Neural cell (in vitro differentiated cells): ENCODE measurements around the gene TMX4. TPM values are rescaled to one million over a fixed set of nuclear protein-coding genes. Genes with fewer than 3 reads are reported as not detected.

ENCODE experiments used
- H2AFZ ChIP-seq: fragments of 200-600, 300-800 bp; sonication (generic), shearing (Covaris generic); 2 replicates; pipeline ENCODE4 v1.6.0; 2014; ENCODE audit warnings: low read depth, mild to moderate bottlenecking, antibody characterized with exemption, low read length, moderate library complexity
- H3F3A ChIP-seq: fragments of 200-600 bp; shearing (Covaris generic); 2 replicates; pipeline ENCODE4 v1.6.1; 2016; ENCODE audit warnings: mild to moderate bottlenecking, moderate library complexity, mixed read lengths, antibody characterized with exemption, low read length; ENCODE audit not compliant: insufficient read depth, poor library complexity, severe bottlenecking
- H3K27ac ChIP-seq: fragments of 200-600, 300-800 bp; sonication (generic), shearing (Covaris generic); 2 replicates; pipeline ENCODE4 v1.5.1; 2014; ENCODE audit warnings: mild to moderate bottlenecking, low read length, moderate library complexity
- H3K27me3 ChIP-seq: fragments of 300-800, 200-600 bp; sonication (generic), shearing (Covaris generic); 2 replicates; pipeline ENCODE4 v1.6.0; 2014; ENCODE audit warnings: mild to moderate bottlenecking, low read depth, low read length, moderate library complexity; ENCODE audit not compliant: insufficient read depth
- H3K36me3 ChIP-seq: fragments of 300-800, 200-600 bp; sonication (generic), shearing (Covaris generic); 2 replicates; pipeline ENCODE4 v1.5.1; 2014; ENCODE audit warnings: mild to moderate bottlenecking, antibody characterized with exemption, low read length, moderate library complexity; ENCODE audit not compliant: insufficient read depth
- H3K4me2 ChIP-seq: fragments of 300-800, 200-600 bp; sonication (generic), shearing (Covaris generic); 2 replicates; pipeline ENCODE4 v1.6.0; 2014; ENCODE audit warnings: mild to moderate bottlenecking, low read length
- H3K4me3 ChIP-seq: fragments of 300-800, 200-600 bp; sonication (generic), shearing (Covaris generic); 2 replicates; pipeline ENCODE4 v1.5.1; 2014; ENCODE audit warnings: mild to moderate bottlenecking, low read length, moderate library complexity
- H3K79me2 ChIP-seq: fragments of 200-600 bp; shearing (Covaris generic); replicated peaks from 2 replicates; pipeline ENCODE4 v1.6.0; 2014; ENCODE audit warnings: mild to moderate bottlenecking, low read length, moderate library complexity; ENCODE audit not compliant: insufficient read depth
- H3K9ac ChIP-seq: fragments of 300-800, 200-600 bp; sonication (generic), shearing (Covaris generic); 2 replicates; pipeline ENCODE4 v1.6.1; 2016; ENCODE audit warnings: mild to moderate bottlenecking, low read length, mixed read lengths
- H3K9me2 ChIP-seq: fragments of 200-600 bp; shearing (Covaris generic); 2 replicates; pipeline ENCODE4 v1.6.1; 2016; ENCODE audit warnings: mild to moderate bottlenecking, low read length, mixed read lengths; ENCODE audit not compliant: insufficient read depth
- H3K9me3 ChIP-seq: fragments of 200-600, 300-800 bp; sonication (generic), shearing (Covaris generic); 2 replicates; pipeline ENCODE4 v1.6.1; 2016; ENCODE audit warnings: mild to moderate bottlenecking, mixed run types, low read length, moderate library complexity, mixed read lengths
- H4K20me1 ChIP-seq: fragments of 200-600 bp; shearing (Covaris generic); 2 replicates; pipeline ENCODE4 v1.6.1; 2016; ENCODE audit warnings: mild to moderate bottlenecking, mixed run types; ENCODE audit not compliant: insufficient read depth
- EP300 ChIP-seq: fragments of 450-650 bp; conservative IDR thresholded peaks from 2 replicates; pipeline ENCODE4 v1.6.1; 2014; ENCODE audit warnings: antibody characterized with exemption, mild to moderate bottlenecking, moderate library complexity; ENCODE audit not compliant: poor library complexity, severe bottlenecking
- EZH2 ChIP-seq: fragments of 200-600, 300-800 bp; shearing (Covaris generic), sonication (generic); IDR thresholded peaks from 2 replicates; pipeline ENCODE4 v1.6.1; 2014; ENCODE audit warnings: antibody characterized with exemption, low read length, borderline replicate concordance, mild to moderate bottlenecking; ENCODE audit not compliant: insufficient read depth, poor library complexity, severe bottlenecking
- MXI1 ChIP-seq: fragments of 450-650 bp; conservative IDR thresholded peaks from 2 replicates; pipeline ENCODE4 v1.6.1; 2014; ENCODE audit warnings: antibody characterized with exemption, mild to moderate bottlenecking; ENCODE audit not compliant: poor library complexity, severe bottlenecking
- POLR2AphosphoS5 ChIP-seq: IDR thresholded peaks from 2 replicates; pipeline ENCODE4 v1.6.1; 2012
- RAD21 ChIP-seq: fragments of 450-650 bp; conservative IDR thresholded peaks from 2 replicates; pipeline ENCODE4 v1.6.1; 2014; ENCODE audit warnings: antibody characterized with exemption, mild to moderate bottlenecking, moderate library complexity
- SMC3 ChIP-seq: fragments of 450-650 bp; conservative IDR thresholded peaks from 2 replicates; pipeline ENCODE4 v1.6.1; 2014; ENCODE audit warnings: antibody characterized with exemption, mild to moderate bottlenecking, moderate library complexity; ENCODE audit not compliant: poor library complexity
- TAF1 ChIP-seq: IDR thresholded peaks from 2 replicates; pipeline ENCODE4 v1.6.1; 2012; ENCODE audit warnings: low read depth
- polyA plus RNA-seq: library from polyadenylated mRNA; depleted of rRNA; stranded (reverse); fragments of >200 nt; gene quantifications from 2 replicates; pipeline ENCODE4 v1.2.3, GENCODE V29; 2014
- TF ChIP-seq, protein P1 (sequence below): IDR thresholded peaks from 2 replicates; pipeline ENCODE4 v1.6.1; 2012; ENCODE audit warnings: borderline replicate concordance
- TF ChIP-seq, protein P2 (sequence below): fragments of 450-650 bp; IDR thresholded peaks from 2 replicates; pipeline ENCODE4 v1.5.1; 2014; ENCODE audit warnings: antibody characterized with exemption, mild to moderate bottlenecking, moderate library complexity; ENCODE audit not compliant: poor library complexity, severe bottlenecking

The TMX4 gene
- polyA plus RNA-seq, 1 donor from 2014 or later, result 41.2 TPM

DNA sequence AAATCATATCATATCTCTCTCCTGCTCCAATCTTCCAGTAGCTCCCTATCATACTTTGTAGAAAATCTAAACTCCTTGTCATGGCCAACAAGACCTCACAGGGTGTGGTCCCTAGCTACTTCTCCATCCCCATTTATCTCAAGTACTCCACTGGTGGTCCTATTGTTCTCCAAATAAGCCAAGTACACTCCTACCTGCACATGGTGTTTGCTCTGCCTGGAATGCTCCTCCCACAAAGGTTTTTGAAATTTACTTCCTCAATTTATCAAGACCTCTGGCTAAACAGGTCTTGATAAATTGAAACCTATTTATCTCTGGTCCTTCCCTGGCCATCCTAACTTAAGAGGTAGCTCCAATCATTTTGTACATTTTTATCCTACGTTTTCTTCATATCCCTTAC, 12.1 kb downstream of the TMX4 start:
- Histone ChIP-seq H4K20me1 (no peaks in the 10 kb centered on the region), H3K9me2 (no peaks in the 10 kb centered on the region), H3F3A (no peaks in the 10 kb centered on the region), H3K9me3 (no peaks in the 10 kb centered on the region), H3K79me2 (peaks cover 14% of the 10 kb centered on the region), H3K36me3 (no peaks in the 10 kb centered on the region), H2AFZ (no peak overlapping the region), H3K27me3 (no peaks in the 10 kb centered on the region), H3K4me3 (no peak overlapping the region), H3K4me2 (no peak overlapping the region), H3K9ac (no peak overlapping the region), H3K27ac (no peak overlapping the region)
- TF ChIP-seq POLR2AphosphoS5 (no peak), EP300 (no peak)

DNA sequence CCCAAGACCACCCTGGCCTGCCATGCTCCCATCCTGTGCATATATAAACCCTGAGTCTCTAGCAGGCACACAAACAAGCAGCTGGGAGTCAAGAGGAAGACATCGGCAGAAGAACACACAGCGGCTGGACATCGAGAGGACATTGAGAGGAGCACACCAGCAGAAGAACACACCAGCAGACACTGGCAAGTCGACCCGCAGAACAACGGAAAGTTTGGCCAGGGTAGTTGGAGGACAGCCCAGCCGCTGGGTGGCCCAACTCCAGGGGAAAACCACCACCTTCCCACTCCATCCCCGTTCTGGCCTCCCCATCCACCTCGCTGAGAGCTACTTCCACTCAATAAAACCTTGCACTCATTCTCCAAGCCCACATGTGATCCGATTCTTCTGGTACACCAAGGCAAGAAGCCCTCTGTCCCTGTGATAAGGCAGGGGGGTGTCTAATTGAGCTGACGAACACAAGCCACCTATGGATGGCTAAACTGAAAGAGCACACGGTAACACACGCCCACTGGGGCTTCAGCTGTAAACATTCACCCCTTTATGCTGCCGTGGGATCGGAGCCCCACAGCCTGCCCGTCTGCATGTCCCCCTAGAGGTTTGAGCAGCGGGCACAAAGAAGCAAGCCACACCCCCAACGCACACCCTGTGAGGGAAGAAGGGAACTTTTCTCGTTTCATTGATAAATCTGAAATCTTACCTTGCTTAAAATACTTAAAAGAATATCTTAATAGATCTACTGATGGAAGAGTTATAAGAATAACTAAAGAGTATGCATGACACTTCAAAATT, 13.8 kb downstream of the TMX4 start:
- no peaks in the 10 kb centered on the region for H3K9me2 ChIP-seq
- no peaks in the 10 kb centered on the region for H3K27me3 ChIP-seq
- no peak overlapping the region for H2AFZ ChIP-seq
- peaks cover 5% of the 10 kb centered on the region for H3K36me3 ChIP-seq
- no peaks in the 10 kb centered on the region for H4K20me1 ChIP-seq
- no peak overlapping the region for H3K4me3 ChIP-seq
- no peak overlapping the region for H3K27ac ChIP-seq
- no peak overlapping the region for H3K9ac ChIP-seq
- no peaks in the 10 kb centered on the region for H3F3A ChIP-seq
- peaks cover 4% of the 10 kb centered on the region for H3K79me2 ChIP-seq
- no peak overlapping the region for H3K4me2 ChIP-seq
- H3K9me3 ChIP-seq, result no peaks in the 10 kb centered on the region
- TF ChIP-seq TAF1, result no peak
- no peak for TF ChIP-seq MXI1
- TF ChIP-seq POLR2AphosphoS5, result no peak
- no peak for TF ChIP-seq EP300
- TF ChIP-seq, protein P1, sequence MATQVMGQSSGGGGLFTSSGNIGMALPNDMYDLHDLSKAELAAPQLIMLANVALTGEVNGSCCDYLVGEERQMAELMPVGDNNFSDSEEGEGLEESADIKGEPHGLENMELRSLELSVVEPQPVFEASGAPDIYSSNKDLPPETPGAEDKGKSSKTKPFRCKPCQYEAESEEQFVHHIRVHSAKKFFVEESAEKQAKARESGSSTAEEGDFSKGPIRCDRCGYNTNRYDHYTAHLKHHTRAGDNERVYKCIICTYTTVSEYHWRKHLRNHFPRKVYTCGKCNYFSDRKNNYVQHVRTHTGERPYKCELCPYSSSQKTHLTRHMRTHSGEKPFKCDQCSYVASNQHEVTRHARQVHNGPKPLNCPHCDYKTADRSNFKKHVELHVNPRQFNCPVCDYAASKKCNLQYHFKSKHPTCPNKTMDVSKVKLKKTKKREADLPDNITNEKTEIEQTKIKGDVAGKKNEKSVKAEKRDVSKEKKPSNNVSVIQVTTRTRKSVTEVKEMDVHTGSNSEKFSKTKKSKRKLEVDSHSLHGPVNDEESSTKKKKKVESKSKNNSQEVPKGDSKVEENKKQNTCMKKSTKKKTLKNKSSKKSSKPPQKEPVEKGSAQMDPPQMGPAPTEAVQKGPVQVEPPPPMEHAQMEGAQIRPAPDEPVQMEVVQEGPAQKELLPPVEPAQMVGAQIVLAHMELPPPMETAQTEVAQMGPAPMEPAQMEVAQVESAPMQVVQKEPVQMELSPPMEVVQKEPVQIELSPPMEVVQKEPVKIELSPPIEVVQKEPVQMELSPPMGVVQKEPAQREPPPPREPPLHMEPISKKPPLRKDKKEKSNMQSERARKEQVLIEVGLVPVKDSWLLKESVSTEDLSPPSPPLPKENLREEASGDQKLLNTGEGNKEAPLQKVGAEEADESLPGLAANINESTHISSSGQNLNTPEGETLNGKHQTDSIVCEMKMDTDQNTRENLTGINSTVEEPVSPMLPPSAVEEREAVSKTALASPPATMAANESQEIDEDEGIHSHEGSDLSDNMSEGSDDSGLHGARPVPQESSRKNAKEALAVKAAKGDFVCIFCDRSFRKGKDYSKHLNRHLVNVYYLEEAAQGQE, result no peak
- TF ChIP-seq SMC3, result no peak
- TF ChIP-seq RAD21, result no peak
- TF ChIP-seq EZH2, result no peak

DNA sequence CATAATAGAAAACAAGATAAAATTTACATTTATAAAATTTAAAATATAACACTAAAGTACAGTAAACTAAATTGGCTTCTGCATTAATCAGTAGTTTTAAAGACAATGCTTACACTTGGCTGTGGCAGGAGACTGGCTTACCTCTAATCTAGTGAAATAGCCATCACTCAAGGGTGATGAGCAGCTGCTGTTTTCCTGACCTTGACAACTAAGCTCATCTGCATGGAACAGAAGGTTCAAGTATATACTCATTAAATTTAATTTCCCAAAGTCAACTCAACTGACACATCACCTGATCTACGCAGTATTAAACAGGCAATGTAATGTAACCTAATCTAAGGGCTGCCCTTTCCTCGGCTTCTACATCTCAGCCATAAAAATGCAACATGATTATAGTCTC, 14.5 kb downstream of the TMX4 start:
- Histone ChIP-seq H3K9me3 (no peaks in the 10 kb centered on the region), H4K20me1 (no peaks in the 10 kb centered on the region)

More for the DNA sequence above, 14.5 kb downstream of the TMX4 start:
- Histone ChIP-seq H2AFZ (no peak overlapping the region), H3K9me2 (no peaks in the 10 kb centered on the region), H3K9ac (no peak overlapping the region), H3K4me3 (no peak overlapping the region), H3K79me2 (no peaks in the 10 kb centered on the region), H3F3A (no peaks in the 10 kb centered on the region), H3K27ac (no peak overlapping the region), H3K36me3 (peaks cover 8% of the 10 kb centered on the region), H3K4me2 (no peak overlapping the region), H3K27me3 (no peaks in the 10 kb centered on the region)
- no peak for TF ChIP-seq MXI1
- no peak for TF ChIP-seq POLR2AphosphoS5
- no peak for TF ChIP-seq SMC3
- TF ChIP-seq EZH2, result no peak
- TF ChIP-seq EP300, result no peak
- TF ChIP-seq, protein P2, sequence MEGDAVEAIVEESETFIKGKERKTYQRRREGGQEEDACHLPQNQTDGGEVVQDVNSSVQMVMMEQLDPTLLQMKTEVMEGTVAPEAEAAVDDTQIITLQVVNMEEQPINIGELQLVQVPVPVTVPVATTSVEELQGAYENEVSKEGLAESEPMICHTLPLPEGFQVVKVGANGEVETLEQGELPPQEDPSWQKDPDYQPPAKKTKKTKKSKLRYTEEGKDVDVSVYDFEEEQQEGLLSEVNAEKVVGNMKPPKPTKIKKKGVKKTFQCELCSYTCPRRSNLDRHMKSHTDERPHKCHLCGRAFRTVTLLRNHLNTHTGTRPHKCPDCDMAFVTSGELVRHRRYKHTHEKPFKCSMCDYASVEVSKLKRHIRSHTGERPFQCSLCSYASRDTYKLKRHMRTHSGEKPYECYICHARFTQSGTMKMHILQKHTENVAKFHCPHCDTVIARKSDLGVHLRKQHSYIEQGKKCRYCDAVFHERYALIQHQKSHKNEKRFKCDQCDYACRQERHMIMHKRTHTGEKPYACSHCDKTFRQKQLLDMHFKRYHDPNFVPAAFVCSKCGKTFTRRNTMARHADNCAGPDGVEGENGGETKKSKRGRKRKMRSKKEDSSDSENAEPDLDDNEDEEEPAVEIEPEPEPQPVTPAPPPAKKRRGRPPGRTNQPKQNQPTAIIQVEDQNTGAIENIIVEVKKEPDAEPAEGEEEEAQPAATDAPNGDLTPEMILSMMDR, result no peak
- TF ChIP-seq RAD21, result no peak
- TF ChIP-seq, protein P1, result no peak
- TF ChIP-seq TAF1, result no peak
